ENCODE measurements around the gene AVPR2.
A peak's percentile ranks its signal among the peaks of the same experiment; 100 is the strongest.

The AVPR2 gene

GRCh38 chrX:153922932-153923857 is 18.7 kb downstream of the AVPR2 start (continued):
- no peak for TF ChIP-seq ZBTB11 (tag by site-specific recombination; conservative IDR thresholded peaks at IDR 0.05; ENCODE audit: low read depth)
- peak; percentile 58 for TF ChIP-seq HIC1 (tag by site-specific recombination; IDR thresholded peaks at IDR 0.05)
- no peak for TF ChIP-seq ZNF423 (tag by site-specific recombination; IDR thresholded peaks at IDR 0.05)
- TF ChIP-seq ZNF341 (tag by site-specific recombination; IDR thresholded peaks at IDR 0.05; ENCODE audit: low read depth) = peak; percentile 44; the same call in 1 of the 2 replicates
- peak; percentile 42 for TF ChIP-seq ZIC2 (tag by site-specific recombination; IDR thresholded peaks at IDR 0.05)
- peak; percentile 25; the same call in 1 of the 2 replicates for TF ChIP-seq ZNF600 (tag by site-specific recombination; IDR thresholded peaks at IDR 0.05)
- 0 out of 2 replicates have a peak, but pooled peaks have one; percentile 14 for TF ChIP-seq ZBTB8A (tag by site-specific recombination; IDR thresholded peaks at IDR 0.05)
- TF ChIP-seq ZNF561 (tag by site-specific recombination; IDR thresholded peaks at IDR 0.05; ENCODE audit: borderline replicate concordance) = peak; percentile 54; the same call in 1 of the 2 replicates

GRCh38 chrX:153924149-153924861 is 19.8 kb downstream of the AVPR2 start:
- Histone ChIP-seq H3K4me1 (ENCODE audit: control insufficient read depth, insufficient read depth, low read length) (peaks cover 9% of the 10 kb centered on the region), H3K36me3 (ENCODE audit: control insufficient read depth in 2 of 2, insufficient read depth in 1 of 2, low read length in 2 of 2) (peaks cover 0 to 4% of the 10 kb centered on the region in 2 experiments; a peak in 2 of 3 replicates), H3K27ac (ENCODE audit: extremely low read depth, low read depth, low read length) (no peak overlapping the region), H3K9me3 (ENCODE audit: control insufficient read depth, insufficient read depth, low read depth, low read length) (no peaks in the 10 kb centered on the region), H3K4me3 (ENCODE audit: low read depth, low read length) (no peak overlapping the region)
- ChIA-PET POLR2A (interaction anchor here (1.0 to 2.4 kb wide), 7 partner anchors 9 to 130 kb away, joined by 4 to 18 read pairs (median 6); partner anchors contain the start of genes HCFC1, IDH3G, NAA10 and SSR4), CTCF (interaction anchor here (0.6 to 9.1 kb wide), 19 partner anchors 9 to 530 kb away, joined by 3 to 168 read pairs (median 5); partner anchors contain the start of gene RENBP)
- TF ChIP-seq ZNF692 (tag by site-specific recombination; IDR thresholded peaks at IDR 0.05) (peak; percentile 38; the same call in 1 of the 2 replicates), ZNF10 (tag by site-specific recombination; IDR thresholded peaks at IDR 0.05) (peak; percentile 59; the same call in 1 of the 2 replicates), ZNF654 (tag by site-specific recombination; IDR thresholded peaks at IDR 0.05; ENCODE audit: low read depth) (peak; percentile 58), ZNF221 (tag by site-specific recombination; IDR thresholded peaks at IDR 0.05; ENCODE audit: borderline replicate concordance) (no peak), ZNF529 (tag by site-specific recombination; IDR thresholded peaks at IDR 0.05; ENCODE audit: insufficient replicate concordance) (no peak), TSHZ1 (tag by site-specific recombination; IDR thresholded peaks at IDR 0.05; ENCODE audit: borderline replicate concordance) (no peak), ZNF423 (tag by site-specific recombination; IDR thresholded peaks at IDR 0.05) (peak; percentile 82), ZNF600 (tag by site-specific recombination; IDR thresholded peaks at IDR 0.05) (peak; percentile 70), ZNF202 (tag by site-specific recombination; IDR thresholded peaks at IDR 0.05; ENCODE audit: borderline replicate concordance) (no peak), IKZF3 (tag by site-specific recombination; IDR thresholded peaks at IDR 0.05) (peak; percentile 40; the same call in 1 of the 2 replicates), HOXD13 (CRISPR knock-in tag; IDR thresholded peaks at IDR 0.05; ENCODE audit: borderline replicate concordance) (no peak), ZNF621 (tag by site-specific recombination; IDR thresholded peaks at IDR 0.05) (no peak), ZBTB20 (tag by site-specific recombination; IDR thresholded peaks at IDR 0.05) (peak; percentile 26; the same call in 1 of the 2 replicates), SP7 (tag by site-specific recombination; IDR thresholded peaks at IDR 0.05) (no peak), ZSCAN23 (tag by site-specific recombination; IDR thresholded peaks at IDR 0.05) (no peak), KLF10 (tag by site-specific recombination; IDR thresholded peaks at IDR 0.05) (no peak), ZNF658 (tag by site-specific recombination; IDR thresholded peaks at IDR 0.05) (no peak)
